ENCODE measurements around the gene TBRG1.

The TBRG1 gene

GRCh38 chr11:124629961-124630360 lies 7.3 kb downstream of the TBRG1 start:
- TF ChIP-seq CTCF (IDR thresholded peaks at IDR 0.05; ENCODE audit: borderline replicate concordance, control extremely low read depth, extremely low read depth, insufficient read depth, missing control alignments): no peak
- no peak for DNase-seq (ENCODE audit: low spot score)
- in situ Hi-C loops (cut with MboI; ENCODE audit: low sequenced_read_pairs, unreplicated experiment): no loop called here

- DNase-seq (ENCODE audit: low spot score): no peak
- TF ChIP-seq CTCF (IDR thresholded peaks at IDR 0.05; ENCODE audit: borderline replicate concordance, control extremely low read depth, extremely low read depth, insufficient read depth, missing control alignments): no peak
- in situ Hi-C loops (cut with MboI; ENCODE audit: low sequenced_read_pairs, unreplicated experiment): no loop called here
These were observed 10.7 kb downstream of the TBRG1 start for GRCh38 chr11:124633355-124633754.

GRCh38 chr11:124635932-124636331 lies 13.3 kb downstream of the TBRG1 start:
- DNase-seq (ENCODE audit: low spot score): no peak
- no peak for TF ChIP-seq CTCF (IDR thresholded peaks at IDR 0.05; ENCODE audit: borderline replicate concordance, control extremely low read depth, extremely low read depth, insufficient read depth, missing control alignments)
- in situ Hi-C loops (cut with MboI; ENCODE audit: low sequenced_read_pairs, unreplicated experiment): no loop called here

- DNase-seq (ENCODE audit: low spot score): no peak
- in situ Hi-C loops (cut with MboI; ENCODE audit: low sequenced_read_pairs, unreplicated experiment): no loop called here
These were observed 15.8 kb downstream of the TBRG1 start for GRCh38 chr11:124638500-124638899.

GRCh38 chr11:124639186-124639585 lies 16.5 kb downstream of the TBRG1 start:
- TF ChIP-seq CTCF (IDR thresholded peaks at IDR 0.05; ENCODE audit: borderline replicate concordance, control extremely low read depth, extremely low read depth, insufficient read depth, missing control alignments): no peak
- in situ Hi-C loops (cut with MboI; ENCODE audit: low sequenced_read_pairs, unreplicated experiment): no loop called here
- no peak for DNase-seq (ENCODE audit: low spot score)

More at GRCh38 chr11:124638500-124638899, 15.8 kb downstream of the TBRG1 start:
- TF ChIP-seq CTCF (IDR thresholded peaks at IDR 0.05; ENCODE audit: borderline replicate concordance, control extremely low read depth, extremely low read depth, insufficient read depth, missing control alignments): no peak

GRCh38 chr11:124640666-124641065 lies 18.0 kb downstream of the TBRG1 start:
- in situ Hi-C loops (cut with MboI; ENCODE audit: low sequenced_read_pairs, unreplicated experiment): loop anchor here (10.0 kb wide), 1 partner anchor 214 kb away; no protein-coding TSS in a partner anchor
- DNase-seq (ENCODE audit: low spot score): no peak
- no peak for TF ChIP-seq CTCF (IDR thresholded peaks at IDR 0.05; ENCODE audit: borderline replicate concordance, control extremely low read depth, extremely low read depth, insufficient read depth, missing control alignments)

GRCh38 chr11:124642628-124643027 lies 20.0 kb downstream of the TBRG1 start:
- in situ Hi-C loops (cut with MboI; ENCODE audit: low sequenced_read_pairs, unreplicated experiment): loop anchor here (10.0 kb wide), 1 partner anchor 212 kb away; no protein-coding TSS in a partner anchor
- DNase-seq (ENCODE audit: low spot score): no peak
- no peak for TF ChIP-seq CTCF (IDR thresholded peaks at IDR 0.05; ENCODE audit: borderline replicate concordance, control extremely low read depth, extremely low read depth, insufficient read depth, missing control alignments)

Data from GM13976 (cell line).